Transverse colon (tissue), 4 donors: ENCODE measurements around the gene ZSCAN5B. TPM values are rescaled to one million over a fixed set of nuclear protein-coding genes. Genes with fewer than 3 reads are reported as not detected.

ENCODE experiments used
- DNase-seq: peaks from one replicate; pipeline ENCODE4 v3.0.0-alpha.2; 2019
- H3K27ac ChIP-seq, 4 donors: fragments of 200-600 bp; sonication (generic); 2 replicates each; pipeline ENCODE4 v1.5.1; 2016 to 2018; ENCODE audit warnings: inconsistent platforms in 4 of 4
- H3K27me3 ChIP-seq: fragments of 200-600 bp; sonication (generic); 2 replicates; pipeline ENCODE4 v1.5.1; 2017; ENCODE audit warnings: inconsistent platforms
- H3K36me3 ChIP-seq, 4 donors: fragments of 200-600 bp; sonication (generic); 2 replicates each; pipeline ENCODE4 v1.5.1; 2017 to 2019; ENCODE audit warnings: inconsistent platforms in 4 of 4
- H3K4me1 ChIP-seq, 4 donors: fragments of 200-600 bp; sonication (generic); 2 replicates each; pipeline ENCODE4 v1.5.1; 2017 to 2020; ENCODE audit warnings: inconsistent platforms in 4 of 4
- H3K4me3 ChIP-seq, 4 donors: fragments of 200-600 bp; sonication (generic); 1 replicate in 1 of 4; 2 replicates in 3 of 4; pipeline versions ENCODE4 v1.5.1 to v1.6.1; 2017 to 2019; ENCODE audit warnings: inconsistent platforms in 4 of 4
- H3K9me3 ChIP-seq, 2 donors: fragments of 200-600 bp; sonication (generic); 2 replicates each; pipeline ENCODE4 v1.5.1; 2017 to 2019; ENCODE audit warnings: inconsistent platforms in 2 of 2
- EP300 ChIP-seq: sonication (generic); formaldehyde crosslinking; IDR thresholded peaks from one replicate; pipeline ENCODE4 v1.6.1; 2017; ENCODE audit warnings: antibody characterized with exemption, low read depth
- POLR2A ChIP-seq: fragments of 450-650 bp; IDR thresholded peaks from one replicate; pipeline ENCODE4 v1.6.1; 2016; ENCODE audit warnings: antibody characterized with exemption, mild to moderate bottlenecking, moderate library complexity
- POLR2AphosphoS5 ChIP-seq, 3 donors: sonication (generic); formaldehyde crosslinking; IDR thresholded peaks; one replicate each; pipeline ENCODE4 v1.6.1; 2016; ENCODE audit warnings: antibody characterized with exemption in 3 of 3
- WGBS, 2 donors: methylation state at CpG; one replicate each; pipeline ENCODE4 v1.1.5; 2018; ENCODE audit warnings: low coverage in 1 of 2; 5-methylcytosine and 5-hydroxymethylcytosine counted together
- in situ Hi-C, 4 donors: fragments of 200-750 bp; cut with MboI; loops; one replicate each; pipeline versions ENCODE4 v1.15.0 to v1.15.1; 2017; ENCODE audit warnings: low sequenced_read_pairs in 3 of 4, low pct_ligation_motif_present in 1 of 4, low pct_unique_long_range_greater_than_20kb in 1 of 4
- intact Hi-C: fragments of 100-400 bp; cut with DNase I; formaldehyde crosslinking; loops from one replicate; pipeline ENCODE4 v1.15.1; 2023; ENCODE audit warnings: low total_unique reads
- total RNA-seq, 4 donors: library from RNA; depleted of rRNA; stranded (reverse); fragments of >200 nt; gene quantifications; one replicate each; pipeline ENCODE4 v1.1.0, GENCODE V29; 2016
- TF ChIP-seq, protein P1 (sequence below), 5 experiments: fragments of 200-600 bp in 3 of 5; fragments of 450-650 bp in 2 of 5; sonication (generic) in 3 of 5; IDR thresholded peaks; 1 replicate in 2 of 5; 2 replicates in 3 of 5; pipeline ENCODE4 v1.5.1; 2016 to 2017; ENCODE audit warnings: antibody characterized with exemption in 5 of 5, inconsistent platforms in 3 of 5, mild to moderate bottlenecking in 2 of 5, moderate library complexity in 1 of 5

ZSCAN5B gene
- total RNA-seq, 4 donors from 2014 or later = not detected

- Histone ChIP-seq H3K9me3 (no peaks in the 10 kb centered on the region), H3K4me1 (no peaks in the 10 kb centered on the region), H3K27me3 (no peaks in the 10 kb centered on the region), H3K36me3 (no peaks in the 10 kb centered on the region), H3K4me3 (no peak overlapping the region), H3K27ac (no peak overlapping the region)
- intact Hi-C loops (no loop called here), in situ Hi-C loops (no loop called here)
- no peak for DNase-seq
- TF ChIP-seq, protein P1, sequence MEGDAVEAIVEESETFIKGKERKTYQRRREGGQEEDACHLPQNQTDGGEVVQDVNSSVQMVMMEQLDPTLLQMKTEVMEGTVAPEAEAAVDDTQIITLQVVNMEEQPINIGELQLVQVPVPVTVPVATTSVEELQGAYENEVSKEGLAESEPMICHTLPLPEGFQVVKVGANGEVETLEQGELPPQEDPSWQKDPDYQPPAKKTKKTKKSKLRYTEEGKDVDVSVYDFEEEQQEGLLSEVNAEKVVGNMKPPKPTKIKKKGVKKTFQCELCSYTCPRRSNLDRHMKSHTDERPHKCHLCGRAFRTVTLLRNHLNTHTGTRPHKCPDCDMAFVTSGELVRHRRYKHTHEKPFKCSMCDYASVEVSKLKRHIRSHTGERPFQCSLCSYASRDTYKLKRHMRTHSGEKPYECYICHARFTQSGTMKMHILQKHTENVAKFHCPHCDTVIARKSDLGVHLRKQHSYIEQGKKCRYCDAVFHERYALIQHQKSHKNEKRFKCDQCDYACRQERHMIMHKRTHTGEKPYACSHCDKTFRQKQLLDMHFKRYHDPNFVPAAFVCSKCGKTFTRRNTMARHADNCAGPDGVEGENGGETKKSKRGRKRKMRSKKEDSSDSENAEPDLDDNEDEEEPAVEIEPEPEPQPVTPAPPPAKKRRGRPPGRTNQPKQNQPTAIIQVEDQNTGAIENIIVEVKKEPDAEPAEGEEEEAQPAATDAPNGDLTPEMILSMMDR (IDR thresholded peaks at IDR 0.05) = no peak
- TF ChIP-seq POLR2AphosphoS5 (IDR thresholded peaks at IDR 0.05) = no peak
- TF ChIP-seq EP300 = no peak
- no peak for TF ChIP-seq POLR2A
- 49 to 64% methylated on average over 7 of the region's 7 CpGs for WGBS, 2 donors
Observed at GRCh38 chr19:56199687-56200086, 2.1 kb upstream of the ZSCAN5B start.

DNA sequence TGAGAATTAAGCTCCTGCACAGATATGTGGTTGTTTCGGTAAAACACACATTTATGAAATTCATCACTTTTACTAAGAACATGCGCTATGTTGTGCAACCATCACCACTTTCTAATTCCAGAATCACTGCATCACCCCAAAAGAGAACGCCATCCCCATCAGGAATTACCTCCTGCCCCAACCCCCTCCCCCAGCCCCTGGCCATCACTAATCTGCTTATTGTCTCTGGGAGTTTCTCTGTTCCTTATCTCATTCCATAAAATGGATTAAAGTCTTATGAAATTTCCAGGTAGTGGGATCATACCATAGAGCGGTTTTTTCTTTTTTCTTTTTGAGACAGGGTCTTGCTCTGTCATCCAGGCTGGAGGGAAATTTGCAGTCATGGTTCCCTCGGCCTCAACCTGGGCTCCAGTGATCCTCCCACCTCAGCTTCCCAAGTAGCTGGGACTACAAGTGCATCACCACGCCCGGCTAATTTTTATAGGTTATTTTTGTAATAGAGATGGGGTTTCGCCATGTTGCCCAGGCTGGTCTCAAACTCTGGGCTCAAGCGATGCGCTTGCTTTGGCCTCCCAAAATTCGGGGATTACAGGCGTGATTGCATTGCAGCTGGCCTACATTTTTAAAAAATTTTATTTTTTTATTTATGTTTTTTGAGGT lies 3.5 kb downstream of the ZSCAN5B start:
- Histone ChIP-seq H3K9me3 (no peaks in the 10 kb centered on the region), H3K27ac (no peak overlapping the region), H3K4me3 (no peak overlapping the region), H3K27me3 (no peaks in the 10 kb centered on the region), H3K4me1 (no peaks in the 10 kb centered on the region), H3K36me3 (no peaks in the 10 kb centered on the region)
- WGBS, 2 donors = 86 to 90% methylated on average over 4 to 12 of the region's 12 CpGs
- DNase-seq = no peak
- in situ Hi-C loops = no loop called here
- intact Hi-C loops = no loop called here
- TF ChIP-seq EP300 = no peak
- TF ChIP-seq POLR2AphosphoS5 (IDR thresholded peaks at IDR 0.05) = no peak
- TF ChIP-seq, protein P1 (IDR thresholded peaks at IDR 0.05) = no peak
- no peak for TF ChIP-seq POLR2A

DNA sequence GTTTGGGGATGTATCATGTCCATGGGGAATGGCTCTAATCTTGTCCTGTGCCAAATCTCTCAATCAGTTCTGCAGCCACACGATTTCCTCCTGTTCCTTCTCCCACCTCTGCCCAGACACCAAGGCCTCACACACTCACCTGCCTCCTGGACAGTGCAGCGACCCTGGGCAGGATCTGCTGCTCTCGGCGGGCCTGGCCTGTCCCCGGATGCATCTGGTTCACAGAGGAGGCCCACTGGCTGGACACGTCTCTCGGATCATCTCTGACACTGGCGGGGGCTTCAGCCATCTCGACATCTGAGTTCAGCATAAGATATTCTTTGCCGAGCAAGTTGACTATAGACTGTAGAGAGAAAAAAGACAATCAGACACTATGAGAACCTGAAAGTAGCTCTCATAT lies 5.9 kb downstream of the ZSCAN5B start:
- Histone ChIP-seq H3K27ac (no peak overlapping the region), H3K36me3 (no peaks in the 10 kb centered on the region), H3K4me1 (no peaks in the 10 kb centered on the region), H3K9me3 (no peaks in the 10 kb centered on the region), H3K27me3 (no peaks in the 10 kb centered on the region), H3K4me3 (no peak overlapping the region)
- no peak for TF ChIP-seq EP300
- TF ChIP-seq, protein P1 (IDR thresholded peaks at IDR 0.05) = no peak
- no peak for TF ChIP-seq POLR2A
- TF ChIP-seq POLR2AphosphoS5 (IDR thresholded peaks at IDR 0.05) = no peak
- no peak for DNase-seq
- intact Hi-C loops (no loop called here), in situ Hi-C loops (no loop called here)
- 87% methylated on average over 10 of the region's 10 CpGs; no CpG with 5 or more reads in 1 of the 2 donors for WGBS, 2 donors

GRCh38 chr19:56191115-56191514 lies 6.5 kb downstream of the ZSCAN5B start:
- no peaks in the 10 kb centered on the region for H3K9me3 ChIP-seq
- WGBS, 2 donors = 81 to 83% methylated on average over 1 to 7 of the region's 7 CpGs
- no peak overlapping the region for H3K4me3 ChIP-seq
- in situ Hi-C loops (no loop called here), intact Hi-C loops (no loop called here)
- no peaks in the 10 kb centered on the region for H3K4me1 ChIP-seq
- DNase-seq = no peak
- H3K27me3 ChIP-seq = no peaks in the 10 kb centered on the region
- no peak for TF ChIP-seq EP300
- TF ChIP-seq, protein P1 (IDR thresholded peaks at IDR 0.05) = no peak
- no peak for TF ChIP-seq POLR2AphosphoS5 (IDR thresholded peaks at IDR 0.05)
- TF ChIP-seq POLR2A = no peak
- H3K27ac ChIP-seq = no peak overlapping the region
- no peaks in the 10 kb centered on the region for H3K36me3 ChIP-seq
